ENCODE results near the gene AREL1.

The AREL1 gene

GRCh38 chr14:74697011-74697410 lies 15.9 kb downstream of the AREL1 start:
- H3K4me3 ChIP-seq (ENCODE audit: low read length) = no peak overlapping the region
- no peaks in the 10 kb centered on the region for H3K27me3 ChIP-seq (ENCODE audit: control insufficient read depth, insufficient read depth, low read length)
- H3K27ac ChIP-seq (ENCODE audit: low read length) = no peak overlapping the region
- H3K4me1 ChIP-seq (ENCODE audit: control insufficient read depth, low read depth, low read length) = no peaks in the 10 kb centered on the region
- H3K36me3 ChIP-seq (ENCODE audit: control insufficient read depth, low read depth, low read length) = no peaks in the 10 kb centered on the region
- H3K9me3 ChIP-seq (ENCODE audit: control insufficient read depth, low read depth, low read length) = no peaks in the 10 kb centered on the region
- H3K9ac ChIP-seq (ENCODE audit: low read length) = no peak overlapping the region

- Histone ChIP-seq H3K27ac (ENCODE audit: low read length) (no peak overlapping the region), H3K27me3 (ENCODE audit: control insufficient read depth, insufficient read depth, low read length) (no peaks in the 10 kb centered on the region), H3K4me1 (ENCODE audit: control insufficient read depth, low read depth, low read length) (no peaks in the 10 kb centered on the region), H3K36me3 (ENCODE audit: control insufficient read depth, low read depth, low read length) (peaks cover 13% of the 10 kb centered on the region), H3K4me3 (ENCODE audit: low read length) (no peak overlapping the region), H3K9ac (ENCODE audit: low read length) (no peak overlapping the region), H3K9me3 (ENCODE audit: control insufficient read depth, low read depth, low read length) (no peaks in the 10 kb centered on the region)
These were observed 17.5 kb downstream of the AREL1 start for GRCh38 chr14:74695406-74695805.

- Histone ChIP-seq H3K4me3 (ENCODE audit: low read length) (no peak overlapping the region), H3K9ac (ENCODE audit: low read length) (no peak overlapping the region), H3K36me3 (ENCODE audit: control insufficient read depth, low read depth, low read length) (peaks cover 15% of the 10 kb centered on the region), H3K9me3 (ENCODE audit: control insufficient read depth, low read depth, low read length) (no peaks in the 10 kb centered on the region), H3K4me1 (ENCODE audit: control insufficient read depth, low read depth, low read length) (no peaks in the 10 kb centered on the region), H3K27ac (ENCODE audit: low read length) (no peak overlapping the region), H3K27me3 (ENCODE audit: control insufficient read depth, insufficient read depth, low read length) (no peaks in the 10 kb centered on the region)
These were observed 19.7 kb downstream of the AREL1 start for GRCh38 chr14:74693191-74693590.

- Histone ChIP-seq H3K4me1 (ENCODE audit: control insufficient read depth, low read depth, low read length) (no peaks in the 10 kb centered on the region), H3K9ac (ENCODE audit: low read length) (no peak overlapping the region), H3K9me3 (ENCODE audit: control insufficient read depth, low read depth, low read length) (no peaks in the 10 kb centered on the region), H3K36me3 (ENCODE audit: control insufficient read depth, low read depth, low read length) (peaks cover 15% of the 10 kb centered on the region), H3K27ac (ENCODE audit: low read length) (no peak overlapping the region), H3K4me3 (ENCODE audit: low read length) (no peak overlapping the region), H3K27me3 (ENCODE audit: control insufficient read depth, insufficient read depth, low read length) (no peaks in the 10 kb centered on the region)
These were observed 21.4 kb downstream of the AREL1 start for GRCh38 chr14:74691456-74691855.

GRCh38 chr14:74685921-74686678 lies 26.8 kb downstream of the AREL1 start:
- Histone ChIP-seq H3K27ac (ENCODE audit: low read length) (no peak overlapping the region), H3K4me1 (ENCODE audit: control insufficient read depth, low read depth, low read length) (no peaks in the 10 kb centered on the region), H3K9me3 (ENCODE audit: control insufficient read depth, low read depth, low read length) (no peaks in the 10 kb centered on the region), H3K4me3 (ENCODE audit: low read length) (no peak overlapping the region), H3K27me3 (ENCODE audit: control insufficient read depth, insufficient read depth, low read length) (no peaks in the 10 kb centered on the region), H3K9ac (ENCODE audit: low read length) (no peak overlapping the region), H3K36me3 (ENCODE audit: control insufficient read depth, low read depth, low read length) (peaks cover 28% of the 10 kb centered on the region)

GRCh38 chr14:74685056-74685455 lies 27.8 kb downstream of the AREL1 start:
- Histone ChIP-seq H3K9me3 (ENCODE audit: control insufficient read depth, low read depth, low read length) (no peaks in the 10 kb centered on the region), H3K4me1 (ENCODE audit: control insufficient read depth, low read depth, low read length) (no peaks in the 10 kb centered on the region), H3K4me3 (ENCODE audit: low read length) (no peak overlapping the region), H3K9ac (ENCODE audit: low read length) (no peak overlapping the region), H3K27me3 (ENCODE audit: control insufficient read depth, insufficient read depth, low read length) (no peaks in the 10 kb centered on the region), H3K36me3 (ENCODE audit: control insufficient read depth, low read depth, low read length) (peaks cover 21% of the 10 kb centered on the region), H3K27ac (ENCODE audit: low read length) (no peak overlapping the region)

- H3K27me3 ChIP-seq (ENCODE audit: control insufficient read depth, insufficient read depth, low read length) = no peaks in the 10 kb centered on the region
- no peaks in the 10 kb centered on the region for H3K4me1 ChIP-seq (ENCODE audit: control insufficient read depth, low read depth, low read length)
- H3K4me3 ChIP-seq (ENCODE audit: low read length) = no peak overlapping the region
- no peak overlapping the region for H3K27ac ChIP-seq (ENCODE audit: low read length)
- no peak overlapping the region for H3K9ac ChIP-seq (ENCODE audit: low read length)
- peaks cover 21% of the 10 kb centered on the region for H3K36me3 ChIP-seq (ENCODE audit: control insufficient read depth, low read depth, low read length)
- H3K9me3 ChIP-seq (ENCODE audit: control insufficient read depth, low read depth, low read length) = no peaks in the 10 kb centered on the region
These were observed 28.4 kb downstream of the AREL1 start for GRCh38 chr14:74684434-74684833.

GRCh38 chr14:74683406-74683805 lies 29.5 kb downstream of the AREL1 start:
- no peaks in the 10 kb centered on the region for H3K27me3 ChIP-seq (ENCODE audit: control insufficient read depth, insufficient read depth, low read length)
- H3K4me3 ChIP-seq (ENCODE audit: low read length) = no peak overlapping the region
- no peak overlapping the region for H3K27ac ChIP-seq (ENCODE audit: low read length)
- H3K36me3 ChIP-seq (ENCODE audit: control insufficient read depth, low read depth, low read length) = peaks cover 21% of the 10 kb centered on the region
- no peaks in the 10 kb centered on the region for H3K9me3 ChIP-seq (ENCODE audit: control insufficient read depth, low read depth, low read length)
- H3K9ac ChIP-seq (ENCODE audit: low read length) = no peak overlapping the region
- no peaks in the 10 kb centered on the region for H3K4me1 ChIP-seq (ENCODE audit: control insufficient read depth, low read depth, low read length)

GRCh38 chr14:74682169-74682952 lies 30.5 kb downstream of the AREL1 start:
- no peak overlapping the region for H3K4me3 ChIP-seq (ENCODE audit: low read length)
- no peaks in the 10 kb centered on the region for H3K9me3 ChIP-seq (ENCODE audit: control insufficient read depth, low read depth, low read length)
- H3K27me3 ChIP-seq (ENCODE audit: control insufficient read depth, insufficient read depth, low read length) = no peaks in the 10 kb centered on the region
- no peak overlapping the region for H3K27ac ChIP-seq (ENCODE audit: low read length)
- H3K9ac ChIP-seq (ENCODE audit: low read length) = no peak overlapping the region
- no peaks in the 10 kb centered on the region for H3K4me1 ChIP-seq (ENCODE audit: control insufficient read depth, low read depth, low read length)
- peaks cover 21% of the 10 kb centered on the region for H3K36me3 ChIP-seq (ENCODE audit: control insufficient read depth, low read depth, low read length)

- no peak overlapping the region for H3K27ac ChIP-seq (ENCODE audit: low read length)
- H3K9me3 ChIP-seq (ENCODE audit: control insufficient read depth, low read depth, low read length) = no peaks in the 10 kb centered on the region
- peaks cover 39% of the 10 kb centered on the region for H3K36me3 ChIP-seq (ENCODE audit: control insufficient read depth, low read depth, low read length)
These were observed 37.7 kb downstream of the AREL1 start for GRCh38 chr14:74675219-74675618.

GRCh38 chr14:74673768-74674167 lies 39.1 kb downstream of the AREL1 start:
- Histone ChIP-seq H3K9me3 (ENCODE audit: control insufficient read depth, low read depth, low read length) (no peaks in the 10 kb centered on the region), H3K27me3 (ENCODE audit: control insufficient read depth, insufficient read depth, low read length) (no peaks in the 10 kb centered on the region), H3K27ac (ENCODE audit: low read length) (no peak overlapping the region), H3K9ac (ENCODE audit: low read length) (no peak overlapping the region), H3K4me1 (ENCODE audit: control insufficient read depth, low read depth, low read length) (no peaks in the 10 kb centered on the region), H3K36me3 (ENCODE audit: control insufficient read depth, low read depth, low read length) (peaks cover 48% of the 10 kb centered on the region), H3K4me3 (ENCODE audit: low read length) (no peak overlapping the region)

More at GRCh38 chr14:74675219-74675618, 37.7 kb downstream of the AREL1 start:
- H3K4me1 ChIP-seq (ENCODE audit: control insufficient read depth, low read depth, low read length) = no peaks in the 10 kb centered on the region
- H3K27me3 ChIP-seq (ENCODE audit: control insufficient read depth, insufficient read depth, low read length) = no peaks in the 10 kb centered on the region
- no peak overlapping the region for H3K9ac ChIP-seq (ENCODE audit: low read length)
- no peak overlapping the region for H3K4me3 ChIP-seq (ENCODE audit: low read length)

GRCh38 chr14:74671789-74672188 lies 41.1 kb downstream of the AREL1 start:
- Histone ChIP-seq H3K9ac (ENCODE audit: low read length) (no peak overlapping the region), H3K36me3 (ENCODE audit: control insufficient read depth, low read depth, low read length) (peaks cover 65% of the 10 kb centered on the region), H3K4me3 (ENCODE audit: low read length) (no peak overlapping the region), H3K27me3 (ENCODE audit: control insufficient read depth, insufficient read depth, low read length) (no peaks in the 10 kb centered on the region), H3K4me1 (ENCODE audit: control insufficient read depth, low read depth, low read length) (no peaks in the 10 kb centered on the region), H3K27ac (ENCODE audit: low read length) (no peak overlapping the region), H3K9me3 (ENCODE audit: control insufficient read depth, low read depth, low read length) (no peaks in the 10 kb centered on the region)
